Astrocyte (in vitro differentiated cells and primary cell): ENCODE data around the gene SMIM41.

Experiments used
- EZH2 ChIP-seq: IDR thresholded peaks from 2 replicates; pipeline ENCODE4 v1.6.1; 2012; ENCODE audit warnings: mild to moderate bottlenecking, low read length, inconsistent platforms; ENCODE audit not compliant: insufficient read depth
- TF ChIP-seq, protein P1 (sequence below): IDR thresholded peaks from 2 replicates; pipeline ENCODE4 v1.5.1; 2011; ENCODE audit warnings: low read depth, mild to moderate bottlenecking, inconsistent platforms, low read length, moderate library complexity; ENCODE audit not compliant: insufficient read depth

GRCh38 chr12:52157566-52158150, 78.2 kb downstream of the SMIM41 start:
- TF ChIP-seq, protein P1, sequence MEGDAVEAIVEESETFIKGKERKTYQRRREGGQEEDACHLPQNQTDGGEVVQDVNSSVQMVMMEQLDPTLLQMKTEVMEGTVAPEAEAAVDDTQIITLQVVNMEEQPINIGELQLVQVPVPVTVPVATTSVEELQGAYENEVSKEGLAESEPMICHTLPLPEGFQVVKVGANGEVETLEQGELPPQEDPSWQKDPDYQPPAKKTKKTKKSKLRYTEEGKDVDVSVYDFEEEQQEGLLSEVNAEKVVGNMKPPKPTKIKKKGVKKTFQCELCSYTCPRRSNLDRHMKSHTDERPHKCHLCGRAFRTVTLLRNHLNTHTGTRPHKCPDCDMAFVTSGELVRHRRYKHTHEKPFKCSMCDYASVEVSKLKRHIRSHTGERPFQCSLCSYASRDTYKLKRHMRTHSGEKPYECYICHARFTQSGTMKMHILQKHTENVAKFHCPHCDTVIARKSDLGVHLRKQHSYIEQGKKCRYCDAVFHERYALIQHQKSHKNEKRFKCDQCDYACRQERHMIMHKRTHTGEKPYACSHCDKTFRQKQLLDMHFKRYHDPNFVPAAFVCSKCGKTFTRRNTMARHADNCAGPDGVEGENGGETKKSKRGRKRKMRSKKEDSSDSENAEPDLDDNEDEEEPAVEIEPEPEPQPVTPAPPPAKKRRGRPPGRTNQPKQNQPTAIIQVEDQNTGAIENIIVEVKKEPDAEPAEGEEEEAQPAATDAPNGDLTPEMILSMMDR: no peak
- no peak for TF ChIP-seq EZH2
